HG03280 (cell line): ENCODE data around the gene SEMA3B.
"Not testable (repeated sequence)": the region's sequence is repeated elsewhere in the genome, so short reads cannot be mapped to it uniquely, and the experiment has no call there.

Experiments
- ATAC-seq: cut with Tn5 transposase; IDR thresholded peaks from one replicate; pipeline ENCODE4 v1.9.1; 2021; ENCODE audit warnings: mild to moderate bottlenecking, moderate library complexity; ENCODE audit not compliant: unreplicated experiment

Gene SEMA3B

GRCh38 chr3:50271314-50271936 lies 2.5 kb downstream of the SEMA3B start:
- no peak for ATAC-seq

GRCh38 chr3:50272538-50272910 lies 3.6 kb downstream of the SEMA3B start:
- not testable (repeated sequence) for ATAC-seq

GRCh38 chr3:50272911-50273688 lies 4.2 kb downstream of the SEMA3B start:
- peak; percentile 82 for ATAC-seq

DNA sequence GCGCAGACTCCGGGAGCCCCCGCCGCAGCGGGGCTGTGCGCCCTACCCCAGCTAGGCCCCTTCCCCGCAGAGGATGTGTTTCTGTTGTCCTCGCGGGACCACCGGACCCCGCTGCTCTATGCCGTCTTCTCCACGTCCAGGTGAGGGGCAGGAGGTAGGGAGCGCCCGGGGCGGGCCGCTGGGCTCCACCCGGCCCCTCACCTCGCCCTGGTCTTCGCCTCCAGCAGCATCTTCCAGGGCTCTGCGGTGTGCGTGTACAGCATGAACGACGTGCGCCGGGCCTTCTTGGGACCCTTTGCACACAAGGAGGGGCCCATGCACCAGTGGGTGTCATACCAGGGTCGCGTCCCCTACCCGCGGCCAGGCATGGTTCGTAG lies 4.7 kb downstream of the SEMA3B start:
- ATAC-seq: no peak

- ATAC-seq: no peak
Observed at GRCh38 chr3:50274371-50275104, 5.6 kb downstream of the SEMA3B start.

- no peak for ATAC-seq
Observed at GRCh38 chr3:50275141-50275995, 6.4 kb downstream of the SEMA3B start.

DNA sequence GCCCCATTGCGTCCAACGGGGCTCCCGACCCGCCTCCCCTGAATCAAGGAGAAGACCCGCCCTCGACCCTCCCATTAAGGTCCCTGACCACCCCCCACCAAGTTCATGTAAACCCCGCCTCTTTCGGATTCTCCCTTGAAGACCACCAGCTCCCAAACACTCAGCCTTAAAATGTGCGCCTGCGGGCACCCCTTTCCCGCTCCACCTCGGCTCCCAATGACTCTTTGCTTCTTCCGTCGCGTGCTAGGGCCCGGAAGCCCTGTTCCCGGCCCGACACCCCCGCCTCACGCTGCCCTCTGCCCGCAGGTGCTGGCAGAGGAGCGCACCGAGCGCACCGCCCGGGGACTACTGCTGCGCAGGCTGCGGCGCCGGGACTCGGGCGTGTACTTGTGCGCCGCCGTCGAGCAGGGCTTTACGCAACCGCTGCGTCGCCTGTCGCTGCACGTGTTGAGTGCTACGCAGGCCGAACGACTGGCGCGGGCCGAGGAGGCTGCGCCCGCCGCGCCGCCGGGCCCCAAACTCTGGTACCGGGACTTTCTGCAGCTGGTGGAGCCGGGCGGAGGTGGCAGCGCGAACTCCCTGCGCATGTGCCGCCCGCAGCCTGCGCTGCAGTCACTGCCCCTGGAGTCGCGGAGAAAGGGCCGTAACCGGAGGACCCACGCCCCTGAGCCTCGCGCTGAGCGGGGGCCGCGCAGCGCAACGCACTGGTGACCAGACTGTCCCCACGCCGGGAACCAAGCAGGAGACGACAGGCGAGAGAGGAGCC lies 7.2 kb downstream of the SEMA3B start:
- ATAC-seq: no peak

GRCh38 chr3:50276762-50277101 lies 7.8 kb downstream of the SEMA3B start:
- ATAC-seq: no peak

DNA sequence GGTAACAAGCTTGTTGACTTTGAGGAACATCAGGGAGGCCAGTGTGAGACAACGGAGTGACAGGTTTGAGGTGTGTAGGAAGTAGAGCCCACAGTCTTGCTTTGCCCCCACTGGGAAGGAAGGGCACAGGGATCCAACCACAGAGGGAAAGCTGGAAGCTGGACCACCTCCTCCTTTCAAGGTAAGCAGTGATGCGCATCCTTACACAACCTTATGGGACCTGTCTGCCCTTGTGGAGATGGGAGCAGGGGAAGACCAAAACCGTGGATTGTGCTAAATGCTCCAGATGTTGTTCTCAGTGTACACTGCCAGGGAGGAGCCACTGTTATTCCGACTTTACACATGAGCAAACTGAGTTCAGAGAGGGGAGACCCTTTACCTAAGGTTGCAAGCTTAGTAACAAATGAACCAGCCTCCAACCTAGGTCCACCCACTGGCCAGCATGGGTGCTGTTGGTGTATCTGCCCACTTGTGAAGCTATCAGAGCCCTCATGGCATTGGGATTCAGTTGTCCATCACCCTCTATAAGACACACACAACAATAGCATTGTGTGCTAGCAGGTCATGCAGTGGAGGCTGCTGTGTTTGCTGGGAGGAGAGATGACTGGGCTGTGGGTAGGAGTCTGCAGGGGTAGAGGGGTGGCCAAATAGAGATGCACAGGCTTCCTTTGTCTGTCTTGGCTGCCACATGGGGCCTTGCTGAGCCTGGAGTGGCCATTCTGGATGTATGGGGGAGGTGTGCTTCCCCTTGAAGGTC lies 9.4 kb downstream of the SEMA3B start:
- ATAC-seq: no peak

- ATAC-seq: no peak
Observed at GRCh38 chr3:50278880-50279224, 9.9 kb downstream of the SEMA3B start, which contains the start of gene LSMEM2. TSS of gene LSMEM2 (plus strand) at chr3:50279087. CDS start at chr3:50279114, 27 bp downstream.

GRCh38 chr3:50279255-50280016 lies 10.5 kb downstream of the SEMA3B start:
- no peak for ATAC-seq

DNA sequence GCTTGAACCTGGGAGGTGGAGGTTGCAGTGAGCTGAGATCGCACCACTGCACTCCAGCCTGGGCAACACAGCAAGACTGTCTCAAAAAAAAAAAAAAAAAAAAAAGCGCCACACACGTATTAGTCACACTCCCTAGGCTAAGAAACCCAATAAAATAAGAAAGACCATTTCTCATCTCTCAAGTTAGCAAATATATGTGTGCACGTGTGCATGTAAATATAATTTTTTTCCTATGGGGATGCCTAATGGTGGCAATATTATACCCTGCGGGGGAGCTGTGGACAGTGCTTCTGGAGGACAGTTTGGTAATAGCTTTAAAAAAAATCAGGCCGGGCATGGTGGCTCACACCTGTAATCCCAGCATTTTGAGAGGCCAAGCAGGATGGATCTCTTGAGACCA lies 15.2 kb downstream of the SEMA3B start:
- not testable (repeated sequence) for ATAC-seq

DNA sequence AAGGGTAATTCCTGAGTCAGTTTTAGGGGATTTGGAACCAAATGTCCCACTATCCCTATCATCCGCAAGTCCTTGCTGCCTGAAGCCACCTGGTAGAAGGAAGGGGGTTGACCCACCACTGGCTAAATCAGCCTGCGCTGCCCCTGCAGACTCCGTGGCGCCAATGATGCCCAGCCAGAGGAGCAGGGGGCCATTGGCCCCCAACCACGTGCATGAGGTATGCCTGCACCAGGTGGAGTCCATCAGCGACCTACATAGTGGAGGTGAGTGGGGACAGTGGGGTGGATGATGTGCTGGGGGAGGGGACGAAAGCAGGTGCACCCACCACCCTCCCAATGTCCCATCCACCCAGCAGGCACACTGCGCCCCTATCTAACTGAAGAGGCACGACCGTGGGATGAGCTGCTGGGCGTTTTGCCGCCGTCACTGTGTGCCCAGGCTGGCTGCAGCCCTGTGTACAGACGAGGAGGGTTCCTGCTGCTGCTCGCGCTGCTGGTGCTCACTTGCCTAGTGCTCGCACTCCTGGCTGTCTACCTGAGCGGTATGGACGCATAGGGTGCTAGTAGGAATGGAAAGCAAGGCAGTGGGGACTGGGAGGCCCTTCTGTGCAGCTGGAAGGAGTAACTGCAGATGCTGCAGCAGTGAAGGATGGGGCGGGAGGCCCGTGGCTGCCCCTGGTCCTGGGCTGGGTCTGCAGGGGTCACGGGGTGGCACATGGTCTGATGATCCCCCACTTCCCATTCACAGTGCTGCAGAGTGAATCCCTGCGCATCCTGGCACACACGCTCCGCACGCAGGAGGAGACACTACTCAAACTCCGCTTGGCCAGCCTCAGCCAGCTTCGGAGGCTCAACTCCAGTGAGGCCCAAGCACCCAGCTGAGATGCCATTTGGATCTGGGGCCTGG lies 17.6 kb downstream of the SEMA3B start:
- ATAC-seq: no peak

DNA sequence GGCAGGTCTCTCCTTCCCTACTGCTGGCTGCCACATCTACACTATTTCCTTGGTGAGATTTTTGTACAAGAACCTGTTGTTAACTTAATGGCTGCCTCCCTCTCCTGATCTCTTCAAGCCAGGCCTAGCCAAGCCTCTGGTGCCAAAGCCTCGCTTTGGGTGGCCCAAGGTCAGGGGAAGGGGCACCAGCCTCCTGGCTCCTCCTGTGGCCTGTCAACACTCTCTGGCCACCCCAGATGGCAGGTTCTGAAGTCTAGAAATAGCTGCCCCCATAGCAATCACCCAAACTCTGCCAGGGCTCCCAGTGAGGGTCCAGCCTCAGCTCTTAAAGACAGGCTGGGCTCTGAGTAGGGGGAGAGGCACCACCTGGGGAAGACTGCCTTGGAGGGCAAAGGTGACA lies 18.3 kb downstream of the SEMA3B start:
- ATAC-seq: no peak

GRCh38 chr3:50288387-50289007 lies 19.6 kb downstream of the SEMA3B start:
- no peak for ATAC-seq

GRCh38 chr3:50289130-50289529 lies 20.2 kb downstream of the SEMA3B start:
- no peak for ATAC-seq

- ATAC-seq: no peak
Observed at GRCh38 chr3:50290161-50290641, 21.3 kb downstream of the SEMA3B start.
